Parathyroid adenoma (tissue), 2 donors: ENCODE measurements around the gene ARHGEF7.

ENCODE experiments used
- H2AFZ ChIP-seq: fragments of 300-600 bp; sonication (generic); one replicate; pipeline ENCODE4 v1.7.0; 2017; ENCODE audit warnings: antibody characterized with exemption, mild to moderate bottlenecking
- H3K27ac ChIP-seq: fragments of 300-600 bp; sonication (generic); one replicate; pipeline ENCODE4 v1.7.0; 2017
- H3K27me3 ChIP-seq: fragments of 300-600 bp; sonication (generic); one replicate; pipeline ENCODE4 v1.7.0; 2017; ENCODE audit warnings: low read length; ENCODE audit not compliant: control insufficient read depth, insufficient read depth
- H3K36me3 ChIP-seq: fragments of 300-600 bp; sonication (generic); one replicate; pipeline ENCODE4 v1.7.0; 2017; ENCODE audit warnings: low read length; ENCODE audit not compliant: control insufficient read depth, insufficient read depth
- H3K4me1 ChIP-seq: fragments of 300-600 bp; sonication (generic); one replicate; pipeline ENCODE4 v1.7.0; 2017; ENCODE audit warnings: control low read depth
- H3K4me2 ChIP-seq: fragments of 300-600 bp; sonication (generic); one replicate; pipeline ENCODE4 v1.7.0; 2017; ENCODE audit warnings: low read length
- H3K4me3 ChIP-seq: fragments of 300-600 bp; sonication (generic); one replicate; pipeline ENCODE4 v1.7.0; 2017; ENCODE audit warnings: low read depth, low read length
- H3K79me2 ChIP-seq: fragments of 300-600 bp; sonication (generic); one replicate; pipeline ENCODE4 v1.7.0; 2017; ENCODE audit warnings: control low read depth
- H3K9ac ChIP-seq: fragments of 300-600 bp; sonication (generic); one replicate; pipeline ENCODE4 v1.7.0; 2017; ENCODE audit warnings: mild to moderate bottlenecking
- H3K9me3 ChIP-seq: fragments of 300-600 bp; sonication (generic); one replicate; pipeline ENCODE4 v1.7.0; 2017; ENCODE audit warnings: low read length; ENCODE audit not compliant: control insufficient read depth
- CTCF ChIP-seq: fragments of 300-600 bp; sonication (generic); IDR thresholded peaks from one replicate; pipeline ENCODE4 v1.7.0; 2017; ENCODE audit warnings: antibody characterized with exemption, mild to moderate bottlenecking
- donor health status: primary hyperparathyroidism.

Gene ARHGEF7

GRCh38 chr13:111159362-111160320 is 44.5 kb downstream of the ARHGEF7 start:
- Histone ChIP-seq H3K4me1 (no peaks in the 10 kb centered on the region), H3K36me3 (no peaks in the 10 kb centered on the region), H3K4me3 (no peak overlapping the region), H3K9ac (no peak overlapping the region), H3K27me3 (no peaks in the 10 kb centered on the region), H3K9me3 (no peaks in the 10 kb centered on the region), H3K4me2 (no peak overlapping the region), H3K27ac (no peak overlapping the region), H2AFZ (no peak overlapping the region), H3K79me2 (peaks cover 38% of the 10 kb centered on the region)
- TF ChIP-seq CTCF: no peak

GRCh38 chr13:111160648-111161047 is 45.5 kb downstream of the ARHGEF7 start:
- H3K4me1 ChIP-seq: peaks cover 5% of the 10 kb centered on the region
- no peak overlapping the region for H3K4me3 ChIP-seq
- H3K27ac ChIP-seq: no peak overlapping the region

GRCh38 chr13:111161601-111162600 is 46.8 kb downstream of the ARHGEF7 start:
- Histone ChIP-seq H3K4me1 (peaks cover 14% of the 10 kb centered on the region), H3K36me3 (no peaks in the 10 kb centered on the region), H3K27ac (no peak overlapping the region), H3K27me3 (no peaks in the 10 kb centered on the region), H3K79me2 (peaks cover 59% of the 10 kb centered on the region), H3K4me3 (no peak overlapping the region), H3K9ac (no peak overlapping the region), H2AFZ (no peak overlapping the region), H3K9me3 (no peaks in the 10 kb centered on the region), H3K4me2 (no peak overlapping the region)
- no peak for TF ChIP-seq CTCF

More at GRCh38 chr13:111160648-111161047, 45.5 kb downstream of the ARHGEF7 start:
- peaks cover 48% of the 10 kb centered on the region for H3K79me2 ChIP-seq
- H3K27me3 ChIP-seq: no peaks in the 10 kb centered on the region
- no peak overlapping the region for H2AFZ ChIP-seq
- no peak overlapping the region for H3K4me2 ChIP-seq
- TF ChIP-seq CTCF: no peak
- H3K9me3 ChIP-seq: no peaks in the 10 kb centered on the region
- no peak overlapping the region for H3K9ac ChIP-seq
- no peaks in the 10 kb centered on the region for H3K36me3 ChIP-seq

GRCh38 chr13:111165241-111166010 is 50.3 kb downstream of the ARHGEF7 start:
- no peaks in the 10 kb centered on the region for H3K9me3 ChIP-seq
- H3K4me3 ChIP-seq: no peak overlapping the region
- H2AFZ ChIP-seq: no peak overlapping the region
- H3K9ac ChIP-seq: no peak overlapping the region
- peaks cover 14% of the 10 kb centered on the region for H3K4me1 ChIP-seq
- no peaks in the 10 kb centered on the region for H3K27me3 ChIP-seq
- H3K36me3 ChIP-seq: no peaks in the 10 kb centered on the region
- H3K4me2 ChIP-seq: no peak overlapping the region
- peaks cover 58% of the 10 kb centered on the region for H3K79me2 ChIP-seq
- no peak overlapping the region for H3K27ac ChIP-seq
- TF ChIP-seq CTCF: no peak
